H1 (cell line): ENCODE measurements around the gene AFF2. TPM values are rescaled to one million over a fixed set of nuclear protein-coding genes. Genes with fewer than 3 reads are reported as not detected.

ENCODE experiments used
- CTCF ChIA-PET: fragments of 300-600 bp; sonication (Branson Sonifier 250); formaldehyde crosslinking; loops from one replicate; lab custom pipeline; 2021; ENCODE audit not compliant: partially characterized antibody; lab: Charles Lee
- POLR2A ChIA-PET: fragments of 300-600 bp; sonication (Branson Sonifier 250); formaldehyde crosslinking; loops from one replicate; lab custom pipeline; 2021; ENCODE audit warnings: inconsistent platforms; ENCODE audit not compliant: partially characterized antibody; lab: Charles Lee
- DNase-seq, 2 experiments: peaks; one replicate each; pipeline versions ENCODE4 v3.0.0 to v3.0.0-alpha.2; 2010 to 2022; ENCODE audit warnings: low spot score in 2 of 2, low read depth in 1 of 2, mixed read lengths in 1 of 2
- FAIRE-seq: peaks from 2 replicates; lab custom pipeline; 2011; peaks lifted over from hg19 to GRCh38; lab: Jason Lieb, UNC
- H2AFZ ChIP-seq: 2 replicates; pipeline ENCODE4 v1.8.1; 2012; ENCODE audit warnings: low read length, inconsistent platforms
- H2AK5ac ChIP-seq: 2 replicates; pipeline ENCODE4 v1.6.1; 2013; ENCODE audit warnings: low read depth, low read length
- H2BK120ac ChIP-seq: replicated peaks from 2 replicates; pipeline ENCODE3; 2013; ENCODE audit warnings: low read depth, low read length, inconsistent platforms
- H2BK12ac ChIP-seq: 2 replicates; pipeline ENCODE4 v1.6.1; 2013; ENCODE audit warnings: low read depth, low read length
- H2BK15ac ChIP-seq: 2 replicates; pipeline ENCODE4 v1.6.1; 2013; ENCODE audit warnings: low read length
- H2BK20ac ChIP-seq: 2 replicates; pipeline ENCODE4 v1.6.1; 2013; ENCODE audit warnings: low read length
- H2BK5ac ChIP-seq: 2 replicates; pipeline ENCODE4 v1.6.1; 2013; ENCODE audit warnings: low read depth, low read length
- H3K14ac ChIP-seq: 2 replicates; pipeline ENCODE4 v1.6.1; 2013; ENCODE audit warnings: inconsistent platforms; ENCODE audit not compliant: insufficient read length
- H3K18ac ChIP-seq: 2 replicates; pipeline ENCODE4 v1.6.1; 2013; ENCODE audit warnings: low read length; ENCODE audit errors: extremely low read depth
- H3K23ac ChIP-seq: 2 replicates; pipeline ENCODE4 v1.6.1; 2013; ENCODE audit warnings: inconsistent platforms; ENCODE audit not compliant: insufficient read length
- H3K23me2 ChIP-seq: 2 replicates; pipeline ENCODE4 v1.6.1; 2013; ENCODE audit warnings: low read depth, low read length
- H3K27ac ChIP-seq: 2 replicates; pipeline ENCODE4 v1.6.1; 2011; ENCODE audit warnings: low read depth, low read length, inconsistent platforms
- H3K27me3 ChIP-seq, 4 experiments: replicated peaks in 1 of 4; 1 replicate in 1 of 4; 2 replicates in 3 of 4; pipeline versions ENCODE4 v1.6.1 to v1.8.1; 2011 to 2013; ENCODE audit warnings: low read length in 3 of 4, mild to moderate bottlenecking in 3 of 4, inconsistent platforms in 2 of 4, mixed read lengths in 2 of 4, moderate library complexity in 1 of 4; ENCODE audit not compliant: control insufficient read depth in 3 of 4, insufficient read depth in 3 of 4; ENCODE audit errors: extremely low read depth in 1 of 4
- H3K36me3 ChIP-seq, 4 experiments: 2 replicates each; pipeline versions ENCODE4 v1.6.1 to v1.8.1; 2011 to 2013; ENCODE audit warnings: mild to moderate bottlenecking in 4 of 4, low read length in 3 of 4, moderate library complexity in 2 of 4, control low read depth in 1 of 4, inconsistent platforms in 1 of 4; ENCODE audit not compliant: insufficient read depth in 4 of 4, control insufficient read depth in 2 of 4
- H3K4ac ChIP-seq: replicated peaks from 2 replicates; pipeline ENCODE3; 2013; ENCODE audit warnings: low read length, low read depth, mixed read lengths, inconsistent platforms; ENCODE audit not compliant: insufficient read length
- H3K4me1 ChIP-seq, 4 experiments: replicated peaks in 1 of 4; 1 replicate in 1 of 4; 2 replicates in 3 of 4; pipeline versions ENCODE4 v1.6.1 to v1.8.1; 2011 to 2013; ENCODE audit warnings: low read length in 3 of 4, inconsistent platforms in 2 of 4, mixed read lengths in 1 of 4; ENCODE audit not compliant: insufficient read depth in 4 of 4, control insufficient read depth in 3 of 4
- H3K4me2 ChIP-seq, 2 experiments: 2 replicates each; pipeline versions ENCODE4 v1.6.1 to v1.8.1; 2011 to 2013; ENCODE audit warnings: low read depth in 2 of 2, low read length in 2 of 2, control low read depth in 1 of 2, inconsistent platforms in 1 of 2, mild to moderate bottlenecking in 1 of 2; ENCODE audit not compliant: insufficient read depth in 1 of 2
- H3K4me3 ChIP-seq, 4 experiments: fragments of 200-600, 300-600 bp in 1 of 4; sonication (generic), shearing (Covaris generic), sonication (Bioruptor Twin) in 1 of 4; 2 replicates each; pipeline versions ENCODE4 v1.5.1 to v1.8.1; 2011 to 2016; ENCODE audit warnings: low read length in 4 of 4, low read depth in 3 of 4, control low read depth in 2 of 4, inconsistent platforms in 2 of 4, mild to moderate bottlenecking in 2 of 4, mixed read lengths in 1 of 4, moderate library complexity in 1 of 4; ENCODE audit not compliant: insufficient read depth in 2 of 4; ENCODE audit errors: extremely low read depth in 1 of 4
- H3K56ac ChIP-seq: replicated peaks from 2 replicates; pipeline ENCODE3; 2013; ENCODE audit warnings: low read depth, mild to moderate bottlenecking, mixed read lengths, low read length, inconsistent platforms; ENCODE audit not compliant: insufficient read length
- H3K79me1 ChIP-seq: 2 replicates; pipeline ENCODE4 v1.6.1; 2013; ENCODE audit warnings: low read depth, low read length, control low read depth
- H3K79me2 ChIP-seq, 2 experiments: 2 replicates each; pipeline versions ENCODE4 v1.6.1 to v1.8.1; 2012 to 2013; ENCODE audit warnings: low read length in 2 of 2, mild to moderate bottlenecking in 2 of 2, inconsistent platforms in 1 of 2; ENCODE audit not compliant: insufficient read depth in 2 of 2, control insufficient read depth in 1 of 2
- H3K9ac ChIP-seq, 4 experiments: replicated peaks in 1 of 4; 1 replicate in 1 of 4; 2 replicates in 3 of 4; pipeline versions ENCODE4 v1.6.1 to v1.8.1; 2011 to 2013; ENCODE audit warnings: low read depth in 3 of 4, low read length in 3 of 4, control low read depth in 2 of 4, mild to moderate bottlenecking in 2 of 4, moderate library complexity in 2 of 4, inconsistent platforms in 1 of 4; ENCODE audit errors: extremely low read depth in 1 of 4
- H3K9me3 ChIP-seq, 2 experiments: 2 replicates each; pipeline versions ENCODE4 v1.6.1 to v1.8.1; 2012 to 2013; ENCODE audit warnings: mild to moderate bottlenecking in 2 of 2, moderate library complexity in 2 of 2, control low read depth in 1 of 2, inconsistent platforms in 1 of 2, low read depth in 1 of 2, low read length in 1 of 2, mixed read lengths in 1 of 2; ENCODE audit not compliant: insufficient read depth in 2 of 2
- H4K20me1 ChIP-seq, 2 experiments: replicated peaks in 1 of 2; 2 replicates each; pipeline versions ENCODE3 to v1.8.1; 2011 to 2013; ENCODE audit warnings: inconsistent platforms in 2 of 2, low read length in 2 of 2, mild to moderate bottlenecking in 1 of 2; ENCODE audit not compliant: insufficient read depth in 2 of 2, control insufficient read depth in 1 of 2
- H4K5ac ChIP-seq: 2 replicates; pipeline ENCODE4 v1.6.1; 2013; ENCODE audit warnings: low read length, low read depth, mixed read lengths, inconsistent platforms; ENCODE audit not compliant: insufficient read length
- H4K8ac ChIP-seq: 2 replicates; pipeline ENCODE4 v1.8.0; 2013; ENCODE audit warnings: mild to moderate bottlenecking, moderate library complexity, low read length, inconsistent platforms; ENCODE audit not compliant: insufficient read depth; ENCODE audit errors: extremely low read depth
- H4K91ac ChIP-seq: replicated peaks from 2 replicates; pipeline ENCODE3; 2013; ENCODE audit warnings: low read length, mixed read lengths, inconsistent platforms; ENCODE audit not compliant: insufficient read length
- CTBP2 ChIP-seq: IDR thresholded peaks from 2 replicates; pipeline ENCODE4 v1.7.0; 2011; ENCODE audit warnings: borderline replicate concordance, mild to moderate bottlenecking, moderate library complexity, mixed read lengths, low read length; ENCODE audit not compliant: insufficient read depth, insufficient read length
- CTCF ChIP-seq, 3 experiments: IDR thresholded peaks; 1 replicate in 2 of 3; 2 replicates in 1 of 3; pipeline versions ENCODE4 v1.5.1 to v1.6.1; 2011; ENCODE audit warnings: low read length in 3 of 3, mild to moderate bottlenecking in 3 of 3, inconsistent platforms in 2 of 3, low read depth in 1 of 3, moderate library complexity in 1 of 3; ENCODE audit not compliant: insufficient read depth in 1 of 3; ENCODE audit errors: control extremely low read depth in 1 of 3
- E2F6 ChIP-seq: IDR thresholded peaks from 2 replicates; pipeline ENCODE4 v1.6.1; 2012; ENCODE audit warnings: inconsistent platforms
- EP300 ChIP-seq, 2 experiments: IDR thresholded peaks; 1 replicate in 1 of 2; 2 replicates in 1 of 2; pipeline ENCODE4 v1.6.1; 2011 to 2012; ENCODE audit warnings: low read depth in 2 of 2, low read length in 2 of 2, mild to moderate bottlenecking in 2 of 2, borderline replicate concordance in 1 of 2, inconsistent platforms in 1 of 2, moderate library complexity in 1 of 2
- EZH2 ChIP-seq: fragments of 200-600 bp; sonication (generic); IDR thresholded peaks from 2 replicates; pipeline ENCODE4 v1.7.1; 2012; ENCODE audit warnings: low read depth, mild to moderate bottlenecking, moderate library complexity, low read length, inconsistent platforms; ENCODE audit not compliant: severe bottlenecking
- JUND ChIP-seq: IDR thresholded peaks from 2 replicates; pipeline ENCODE4 v1.6.1; 2011; ENCODE audit warnings: mild to moderate bottlenecking, improper control_type of control experiment, low read length
- RAD21 ChIP-seq, 2 experiments: IDR thresholded peaks in 1 of 2; conservative IDR thresholded peaks in 1 of 2; 2 replicates each; pipeline ENCODE4 v1.6.1; 2011; ENCODE audit warnings: low read depth in 2 of 2, low read length in 2 of 2, improper control_type of control experiment in 1 of 2, inconsistent platforms in 1 of 2, mild to moderate bottlenecking in 1 of 2, moderate library complexity in 1 of 2
- RXRA ChIP-seq: IDR thresholded peaks from 2 replicates; pipeline ENCODE4 v1.6.1; 2011; ENCODE audit warnings: low read depth, mild to moderate bottlenecking, low read length, moderate library complexity; ENCODE audit not compliant: insufficient read depth
- SP1 ChIP-seq: IDR thresholded peaks from 2 replicates; pipeline ENCODE4 v1.6.1; 2011; ENCODE audit warnings: low read depth, low read length
- SP2 ChIP-seq: IDR thresholded peaks from 2 replicates; pipeline ENCODE4 v1.6.1; 2012; ENCODE audit warnings: mild to moderate bottlenecking, low read length, inconsistent platforms
- WGBS, 2 experiments: shearing (Covaris generic) in 1 of 2; methylation state at CpG; one replicate each; pipeline versions ENCODE4 v1.1.6 to v1.1.7; 2013 to 2015; ENCODE audit warnings: low lambda C conversion rate in 2 of 2, mixed read lengths in 2 of 2, inconsistent platforms in 1 of 2, low coverage in 1 of 2, missing lambda C conversion rate in 1 of 2; ENCODE audit not compliant: insufficient replicate concordance in 2 of 2, insufficient coverage in 1 of 2, insufficient read length in 1 of 2; ENCODE audit errors: extremely low coverage in 1 of 2, missing lambda C conversion rate in 1 of 2; 5-methylcytosine and 5-hydroxymethylcytosine counted together
- polyA plus RNA-seq, 7 experiments: library from polyadenylated mRNA; depleted of rRNA in 3 of 7; stranded (reverse) in 5 of 7; unstranded in 2 of 7; fragments of >200 nt in 5 of 7; fragments of 200-250 nt in 2 of 7; gene quantifications; 1 replicate in 5 of 7; 2 replicates in 1 of 7; 4 replicates in 1 of 7; pipeline versions ENCODE4 v1.2.1 to v1.2.3, GENCODE V29; 2011 to 2013; ENCODE audit warnings: missing spikeins in 2 of 7, mixed read lengths in 2 of 7
- total RNA-seq: library from RNA; stranded (reverse); fragmentation: NEBNext Ultra II Directional; extraction: Animal tissue kit (Norgen Biotek cat#: 25700); gene quantifications from 2 replicates; pipeline ENCODE4 v1.2.1, GENCODE V29; 2021

The AFF2 gene
- total and polyA plus RNA-seq, 2 of the 8 experiments (the other 6 are each of a cell fraction or from before 2014, with no cell fraction given): 2.0 to 7.3 TPM

GRCh38 chrX:148923631-148924030 is 423.2 kb downstream of the AFF2 start:
- Histone ChIP-seq H3K18ac (no peak overlapping the region), H4K8ac (no peak overlapping the region), H3K27me3 (no peaks in the 10 kb centered on the region), H4K5ac (no peak overlapping the region), H3K79me2 (no peaks in the 10 kb centered on the region), H2BK120ac (no peak overlapping the region), H3K4me2 (no peak overlapping the region), H2BK20ac (no peak overlapping the region), H2BK12ac (no peak overlapping the region), H3K4ac (no peak overlapping the region), H3K9ac (no peak overlapping the region), H4K91ac (no peak overlapping the region), H2BK15ac (no peak overlapping the region), H3K79me1 (no peaks in the 10 kb centered on the region), H3K9me3 (no peaks in the 10 kb centered on the region), H3K56ac (no peak overlapping the region), H3K27ac (no peak overlapping the region), H2BK5ac (no peak overlapping the region), H3K4me3 (no peak overlapping the region), H2AFZ (no peak overlapping the region), H2AK5ac (no peak overlapping the region), H3K36me3 (no peaks in the 10 kb centered on the region), H3K23ac (no peak overlapping the region), H3K4me1 (no peaks in the 10 kb centered on the region), H4K20me1 (no peaks in the 10 kb centered on the region), H3K14ac (no peak overlapping the region), H3K23me2 (no peaks in the 10 kb centered on the region; the same call in 1 of the 2 replicates)
- no peak for FAIRE-seq
- ChIA-PET CTCF (no interaction called here), POLR2A (no interaction called here)
- 89% methylated on average over 2 of the region's 2 CpGs; no CpG with 5 or more reads in 1 of the 2 experiments for WGBS, 2 experiments
- no peak for DNase-seq
- no peak for TF ChIP-seq EP300 (IDR thresholded peaks at IDR 0.05; ENCODE audit: borderline replicate concordance in 1 of 2, low read depth in 2 of 2, low read length in 2 of 2)
- no peak for TF ChIP-seq SP1
- no peak for TF ChIP-seq E2F6
- no peak for TF ChIP-seq EZH2
- no peak for TF ChIP-seq CTCF (IDR thresholded peaks at IDR 0.05; ENCODE audit: control extremely low read depth in 1 of 3, insufficient read depth in 1 of 3, low read depth in 1 of 3, low read length in 3 of 3)
- no peak for TF ChIP-seq RAD21 (IDR thresholded peaks at IDR 0.05 in 1 of 2, conservative IDR thresholded peaks at IDR 0.05 in 1 of 2; ENCODE audit: low read depth in 2 of 2, low read length in 2 of 2)
- no peak for TF ChIP-seq SP2
- no peak for TF ChIP-seq JUND
- TF ChIP-seq RXRA: no peak
- TF ChIP-seq CTBP2: no peak
